GM21619 (cell line): Measurements from ENCODE around the gene SLC25A33.
"Not testable (repeated sequence)": the region's sequence is repeated elsewhere in the genome, so short reads cannot be mapped to it uniquely, and the experiment has no call there.

Experiments
- ATAC-seq: cut with Tn5 transposase; IDR thresholded peaks from one replicate; pipeline ENCODE4 v1.9.1; 2021; ENCODE audit not compliant: unreplicated experiment

Gene SLC25A33

GRCh38 chr1:9618909-9619679 is 79.8 kb downstream of the SLC25A33 start:
- ATAC-seq, result no peak

- ATAC-seq, result no peak
Observed at GRCh38 chr1:9621032-9621431, 81.8 kb downstream of the SLC25A33 start.

DNA sequence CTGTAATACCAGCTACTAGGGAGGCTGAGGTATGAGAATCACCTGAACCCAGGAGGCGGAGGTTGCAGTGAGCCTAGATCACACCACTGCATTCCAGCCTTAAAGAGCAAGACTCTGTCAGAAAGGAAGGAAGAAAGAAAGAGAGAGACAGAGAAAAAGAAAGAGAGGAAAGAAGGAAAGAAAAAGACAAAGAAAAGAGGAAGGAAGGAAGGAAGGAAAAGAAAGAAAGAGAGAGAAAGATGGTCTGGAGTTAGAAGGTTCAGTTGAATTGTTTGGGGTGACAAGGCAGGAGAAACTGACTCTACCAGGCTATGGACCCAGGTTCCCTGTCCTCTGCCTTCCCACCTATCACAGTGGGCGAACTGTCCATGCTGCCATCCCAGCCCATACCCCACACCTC is 84.8 kb downstream of the SLC25A33 start:
- no peak for ATAC-seq

GRCh38 chr1:9625030-9625429 is 85.8 kb downstream of the SLC25A33 start:
- ATAC-seq, result not testable (repeated sequence)

- ATAC-seq, result peak; percentile 41
Observed at GRCh38 chr1:9626201-9626608, 86.9 kb downstream of the SLC25A33 start.

DNA sequence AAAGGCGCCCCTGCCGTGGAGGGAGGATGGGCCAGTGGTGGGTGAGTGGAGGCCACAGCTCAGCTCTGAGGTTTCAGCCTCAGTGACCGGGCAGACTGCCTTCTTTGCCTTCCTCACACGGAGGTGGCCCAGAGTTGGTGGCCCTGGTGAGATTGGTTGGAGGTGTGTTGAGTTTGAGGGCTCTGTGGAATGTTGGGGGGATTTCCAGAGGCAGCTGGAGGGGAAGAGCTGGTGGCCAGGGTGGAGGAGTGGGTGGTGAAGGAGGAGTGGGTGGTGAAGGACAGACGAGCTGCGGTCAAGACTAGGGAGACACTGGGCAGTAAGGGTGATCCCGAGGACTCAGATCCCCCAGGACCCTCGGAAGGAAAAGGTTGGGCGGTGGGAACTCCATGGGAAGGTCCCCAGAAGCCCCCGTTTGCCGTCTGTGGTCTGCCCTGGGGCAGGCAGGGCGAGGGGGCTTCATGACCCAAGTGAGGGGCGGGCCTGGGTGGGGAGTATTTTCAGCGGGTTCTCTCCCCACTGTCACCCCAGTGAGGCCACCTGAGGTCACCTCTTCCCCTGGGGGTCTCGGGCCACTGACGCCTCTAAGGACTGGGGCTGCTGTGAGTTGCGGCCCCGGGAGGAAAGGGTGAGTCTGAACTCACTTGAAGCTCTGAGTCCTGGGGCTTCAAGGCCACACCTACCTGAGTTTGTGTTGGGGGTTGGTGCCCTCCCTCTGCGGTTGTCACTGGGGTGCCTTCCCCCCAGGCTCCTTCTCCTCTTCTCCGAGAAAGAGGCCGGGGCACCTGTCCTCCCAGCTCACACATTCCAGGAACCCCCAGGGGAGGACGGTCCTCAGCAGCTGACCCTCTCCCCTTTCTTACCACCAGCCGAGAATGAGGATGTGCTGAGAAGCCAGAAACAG is 89.5 kb downstream of the SLC25A33 start:
- no peak for ATAC-seq

DNA sequence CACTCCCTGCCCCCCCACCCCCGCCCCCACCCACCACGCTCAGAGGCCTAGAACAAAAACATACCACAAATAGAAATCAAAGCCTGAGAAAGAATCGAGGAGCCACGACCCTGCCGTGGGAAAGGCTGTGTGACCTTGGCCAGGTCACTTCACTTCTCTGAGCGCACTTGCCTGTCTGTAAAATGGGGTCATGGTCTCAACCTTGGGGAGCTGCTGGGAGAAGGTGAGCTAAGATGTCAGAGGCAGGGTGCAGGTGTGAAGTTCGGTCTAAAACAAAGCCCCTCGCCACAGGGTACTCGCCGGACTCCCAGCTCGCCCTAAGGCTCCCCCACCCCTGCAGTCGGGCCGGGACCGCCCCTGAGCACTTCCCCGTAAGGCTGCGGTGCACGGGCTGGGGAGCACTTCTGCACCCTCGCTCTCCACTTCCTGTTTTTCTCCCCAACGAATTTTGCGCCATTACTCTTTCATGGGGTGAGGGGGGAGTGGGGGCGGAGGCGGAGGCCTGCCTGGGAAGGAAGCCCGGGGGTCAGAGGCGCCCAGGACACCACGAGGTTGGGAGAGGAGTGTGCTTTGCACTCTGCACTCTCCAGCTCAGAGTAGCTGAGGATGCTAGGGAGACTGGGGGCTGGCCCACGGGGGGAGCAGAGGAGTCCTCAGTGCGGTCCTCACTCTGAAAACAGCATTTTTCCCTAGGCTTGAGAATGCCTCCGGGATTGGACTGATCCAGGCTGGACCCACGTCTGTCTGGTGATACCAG is 90.4 kb downstream of the SLC25A33 start:
- ATAC-seq, result no peak

DNA sequence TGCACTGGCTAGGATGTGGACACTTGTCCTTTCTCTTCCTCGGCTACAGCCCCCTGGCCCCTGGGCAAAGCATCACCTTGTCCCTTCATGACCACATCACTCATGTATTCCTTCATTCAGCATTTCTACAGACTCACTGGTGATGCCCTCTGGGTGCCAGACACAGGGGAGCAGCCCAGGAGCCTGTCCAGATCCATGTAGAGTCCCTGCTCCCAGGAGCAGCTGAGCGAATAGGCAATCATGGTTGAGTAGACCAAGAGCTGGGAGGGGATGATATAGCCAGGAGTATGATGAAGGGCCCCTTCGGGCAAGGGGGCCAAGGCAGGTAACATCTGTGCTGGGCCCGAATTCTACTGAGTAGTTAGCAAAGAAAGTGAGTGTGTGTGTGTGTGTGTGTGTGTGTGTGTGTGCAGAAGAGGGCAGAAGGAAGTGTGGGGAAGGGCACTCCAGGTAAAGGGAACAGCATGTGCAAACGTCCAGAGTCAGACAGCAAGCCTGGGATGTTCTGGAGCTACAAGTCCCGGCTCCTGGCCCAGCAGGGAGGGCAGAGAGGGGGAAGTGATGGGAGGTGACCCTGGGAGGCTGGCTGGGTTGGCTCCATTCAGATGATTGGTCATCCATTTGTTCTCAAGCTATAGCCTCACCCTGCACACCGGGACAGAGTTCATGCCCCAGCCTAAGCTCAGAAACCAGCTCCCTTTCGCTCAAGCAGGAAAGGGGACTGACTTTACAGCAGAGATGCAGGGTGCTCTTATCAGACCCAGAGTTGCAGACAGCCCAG is 91.3 kb downstream of the SLC25A33 start:
- ATAC-seq, result no peak

- ATAC-seq, result no peak
Observed at GRCh38 chr1:9631613-9632012, 92.3 kb downstream of the SLC25A33 start.

DNA sequence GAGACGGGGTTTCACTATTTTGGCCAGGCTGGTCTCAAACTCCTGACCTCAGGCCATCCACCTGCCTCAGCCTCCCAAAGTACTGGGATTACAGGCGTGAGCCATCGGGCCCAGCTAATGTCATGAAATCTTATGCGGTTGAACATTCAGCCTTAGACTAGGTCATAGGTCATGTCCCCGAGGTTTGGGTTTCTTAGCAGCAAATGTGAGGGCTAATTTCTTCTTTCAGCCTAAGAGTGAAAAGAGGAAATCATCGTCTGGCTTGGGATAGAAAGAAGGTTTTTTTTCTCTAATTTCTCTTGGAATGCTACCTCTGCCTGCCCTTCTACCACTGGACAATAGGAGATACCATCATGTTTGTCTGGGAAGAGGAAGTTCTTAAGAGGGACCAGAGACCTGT is 94.2 kb downstream of the SLC25A33 start:
- no peak for ATAC-seq

GRCh38 chr1:9634582-9634981 is 95.3 kb downstream of the SLC25A33 start:
- ATAC-seq, result no peak
